K562 (cell line): Measurements from ENCODE around the gene AFAP1. TPM values are rescaled to one million over a fixed set of nuclear protein-coding genes. Genes with fewer than 3 reads are reported as not detected.

Experiments used
- ATAC-seq: fragments of 200-7000 bp; cut with Tn5 transposase; 3 replicates; pipeline ENCODE4 v1.9.1; 2020; ENCODE audit warnings: moderate library complexity
- BruUV-seq: library from RNA; stranded (reverse); fragments of 400-500 nt; replicated peaks from 2 replicates; lab custom pipeline; 2021; lab: Mats Ljungman, UMichigan
- CTCF ChIA-PET: fragments of 300-600 bp; formaldehyde crosslinking; extraction: SDS; loops from one replicate; lab custom pipeline; 2021; ENCODE audit warnings: low intra/inter-chr PET ratio; lab: Yijun Ruan, JAX
- POLR2A ChIA-PET: fragments of 300-600, 350-650 bp; sonication (Branson Sonifier 250); formaldehyde crosslinking; extraction: SDS; loops from one replicate; lab custom pipeline; 2021; ENCODE audit warnings: antibody characterized with exemption, inconsistent platforms; lab: Yijun Ruan, JAX
- DNase-seq, 4 experiments: peaks; one replicate each; pipeline versions ENCODE4 v3.0.0 to v3.0.0-alpha.2; 2011 to 2018; ENCODE audit warnings: low spot score in 3 of 4, mixed read lengths in 3 of 4; ENCODE audit errors: extremely low read depth in 1 of 4
- FAIRE-seq: peaks from 2 replicates; lab custom pipeline; 2011; peaks lifted over from hg19 to GRCh38; lab: Jason Lieb, UNC
- H2AFZ ChIP-seq: 2 replicates; pipeline ENCODE4 v1.6.0; 2011; ENCODE audit warnings: low read depth, low read length, control low read depth, inconsistent platforms
- H3K27ac ChIP-seq: fragments of 200-600 bp; 3 replicates; pipeline ENCODE4 v1.8.0; 2011; ENCODE audit warnings: low read depth, mild to moderate bottlenecking, control low read depth, inconsistent platforms, low read length, moderate library complexity, mixed read lengths; ENCODE audit errors: extremely low read depth
- H3K27me3 ChIP-seq, 2 experiments: fragments of 300-600 bp in 1 of 2; 2 replicates in 1 of 2; 3 replicates in 1 of 2; pipeline versions ENCODE4 v1.6.0 to v1.8.0; 2011; ENCODE audit warnings: inconsistent platforms in 2 of 2, low read length in 2 of 2, mild to moderate bottlenecking in 1 of 2, mixed read lengths in 1 of 2, moderate library complexity in 1 of 2; ENCODE audit not compliant: control insufficient read depth in 2 of 2, insufficient read depth in 2 of 2
- H3K36me3 ChIP-seq: fragments of 300-600 bp; 3 replicates; pipeline ENCODE4 v1.8.0; 2011; ENCODE audit warnings: mild to moderate bottlenecking, low read length, inconsistent platforms; ENCODE audit not compliant: control insufficient read depth, insufficient read depth
- H3K4me1 ChIP-seq, 2 experiments: fragments of 200-600 bp in 1 of 2; replicated peaks in 1 of 2; 2 replicates in 1 of 2; 3 replicates in 1 of 2; pipeline versions ENCODE4 v1.5.1 to v1.8.0; 2011; ENCODE audit warnings: inconsistent platforms in 2 of 2, low read length in 2 of 2, mild to moderate bottlenecking in 1 of 2, mixed read lengths in 1 of 2, moderate library complexity in 1 of 2; ENCODE audit not compliant: control insufficient read depth in 2 of 2, insufficient read depth in 2 of 2
- H3K4me2 ChIP-seq: 2 replicates; pipeline ENCODE4 v1.6.1; 2011; ENCODE audit warnings: low read length, control low read depth, inconsistent platforms, mixed read lengths; ENCODE audit not compliant: insufficient read depth
- H3K4me3 ChIP-seq: fragments of 200-600 bp; sonication (generic), shearing (Covaris generic); 2 replicates; pipeline ENCODE4 v1.5.1; 2016; ENCODE audit warnings: control low read depth, inconsistent platforms
- H3K79me2 ChIP-seq: fragments of 200-600 bp; 3 replicates; pipeline ENCODE4 v1.8.0; 2011; ENCODE audit warnings: low read length, inconsistent platforms; ENCODE audit not compliant: control insufficient read depth, insufficient read depth
- H3K9ac ChIP-seq, 2 experiments: 2 replicates each; pipeline versions ENCODE4 v1.6.0 to v1.6.1; 2011; ENCODE audit warnings: low read depth in 2 of 2, low read length in 2 of 2, control low read depth in 1 of 2, inconsistent platforms in 1 of 2, mild to moderate bottlenecking in 1 of 2, mixed read lengths in 1 of 2; ENCODE audit not compliant: insufficient read depth in 1 of 2
- H3K9me1 ChIP-seq: one replicate; pipeline ENCODE4 v1.6.0; 2011; ENCODE audit warnings: inconsistent platforms, mild to moderate bottlenecking, low read length, moderate library complexity; ENCODE audit not compliant: control insufficient read depth, insufficient read depth
- H3K9me3 ChIP-seq: replicated peaks from 2 replicates; pipeline ENCODE4 v1.5.1; 2011; ENCODE audit warnings: low read depth, low read length, inconsistent platforms; ENCODE audit not compliant: control insufficient read depth, insufficient read depth
- H4K20me1 ChIP-seq: replicated peaks from 2 replicates; pipeline ENCODE4 v1.6.1; 2011; ENCODE audit warnings: low read length, inconsistent platforms, mixed read lengths; ENCODE audit not compliant: control insufficient read depth, insufficient read depth
- BHLHE40 ChIP-seq: IDR thresholded peaks from 2 replicates; pipeline ENCODE4 v1.6.1; 2011; ENCODE audit warnings: low read length, improper control_type of control experiment
- JUND ChIP-seq, 2 experiments: IDR thresholded peaks; 2 replicates in 1 of 2; 3 replicates in 1 of 2; pipeline ENCODE4 v1.6.1; 2011; ENCODE audit warnings: borderline replicate concordance in 2 of 2, low read depth in 2 of 2, low read length in 2 of 2, improper control_type of control experiment in 1 of 2, missing biosample characterization in 1 of 2, missing genetic modification characterization in 1 of 2, missing genetic modification reagents in 1 of 2
- MAX ChIP-seq: sonication (generic); formaldehyde crosslinking; IDR thresholded peaks from 2 replicates; pipeline ENCODE4 v1.9.0; 2022; ENCODE audit warnings: mild to moderate bottlenecking, missing genetic modification reagents
- MNT ChIP-seq, 2 experiments: fragments of 450-650 bp; conservative IDR thresholded peaks; 2 replicates each; pipeline ENCODE4 v1.6.1; 2017; ENCODE audit warnings: mild to moderate bottlenecking in 2 of 2, moderate library complexity in 2 of 2
- MYBL2 ChIP-seq, 2 experiments: fragments of 450-650 bp in 1 of 2; sonication (generic) in 1 of 2; formaldehyde crosslinking in 1 of 2; IDR thresholded peaks; 2 replicates each; pipeline versions ENCODE4 v1.6.1 to v1.8.1; 2017 to 2022; ENCODE audit warnings: borderline replicate concordance in 1 of 2, inconsistent platforms in 1 of 2, low read depth in 1 of 2, mild to moderate bottlenecking in 1 of 2, missing genetic modification reagents in 1 of 2, moderate library complexity in 1 of 2
- NCOA6 ChIP-seq: fragments of 450-650 bp; IDR thresholded peaks from 2 replicates; pipeline ENCODE4 v1.6.1; 2017; ENCODE audit warnings: mild to moderate bottlenecking
- RAD51 ChIP-seq: fragments of 450-650 bp; IDR thresholded peaks from 2 replicates; pipeline ENCODE4 v1.7.1; 2016; ENCODE audit warnings: low read depth, mild to moderate bottlenecking, borderline replicate concordance
- SMAD4 ChIP-seq: fragments of 250-450 bp; sonication (Bioruptor Pico); conservative IDR thresholded peaks from 2 replicates; pipeline ENCODE4 v1.8.0; 2021; ENCODE audit warnings: inconsistent platforms, mild to moderate bottlenecking, moderate library complexity
- SMARCC2 ChIP-seq: fragments of 450-650 bp; IDR thresholded peaks from 2 replicates; pipeline ENCODE4 v1.6.1; 2017; ENCODE audit warnings: antibody characterized with exemption, moderate library complexity, mild to moderate bottlenecking, low read depth
- SMARCE1 ChIP-seq: fragments of 450-650 bp; IDR thresholded peaks from 2 replicates; pipeline ENCODE4 v1.7.1; 2016; ENCODE audit warnings: mild to moderate bottlenecking
- TAF9B ChIP-seq: fragments of 450-650 bp; IDR thresholded peaks from 2 replicates; pipeline ENCODE4 v1.6.1; 2018; ENCODE audit warnings: mild to moderate bottlenecking; ENCODE audit not compliant: partially characterized antibody
- THRA ChIP-seq: fragments of 450-650 bp; IDR thresholded peaks from 2 replicates; pipeline ENCODE4 v1.6.1; 2017; ENCODE audit warnings: mild to moderate bottlenecking, moderate library complexity
- ZBTB9 ChIP-seq: fragments of 450-650 bp; formaldehyde crosslinking; IDR thresholded peaks from 2 replicates; pipeline ENCODE4 v1.4.0; 2020; ENCODE audit warnings: mild to moderate bottlenecking, moderate library complexity
- ZFX ChIP-seq: sonication (generic); formaldehyde crosslinking; IDR thresholded peaks from 2 replicates; pipeline ENCODE4 v1.8.0; 2022; ENCODE audit warnings: mild to moderate bottlenecking, missing genetic modification reagents, moderate library complexity
- ZNF175 ChIP-seq: fragments of 200-800 bp; sonication (Bioruptor generic); IDR thresholded peaks from 2 replicates; pipeline ENCODE4 v1.6.1; 2016; ENCODE audit warnings: low read depth, mild to moderate bottlenecking, missing genetic modification characterization, missing compliant biosample characterization
- WGBS: fragments of 100-300 bp; shearing (Covaris generic); methylation state at CpG from one replicate; pipeline ENCODE4 v1.1.6; 2016; ENCODE audit warnings: low coverage, mixed read lengths; ENCODE audit not compliant: insufficient coverage; ENCODE audit errors: missing lambda C conversion rate; 5-methylcytosine and 5-hydroxymethylcytosine counted together
- in situ Hi-C: fragments of 300-500 bp; cut with MboI; formaldehyde crosslinking; loops from 4 replicates; pipeline ENCODE4 v1.15.0; 2018; ENCODE audit warnings: inconsistent platforms, mixed read lengths
- intact Hi-C: fragments of 100-400 bp; cut with micrococcal nuclease; formaldehyde crosslinking; loops from 2 replicates; pipeline ENCODE4 v1.14.2; 2022
- polyA plus RNA-seq, 8 experiments: library from polyadenylated mRNA; depleted of rRNA in 4 of 8; stranded (reverse) in 5 of 8; unstranded in 3 of 8; fragments of >200 nt; fragmentation: Nextera tagmentation in 2 of 8; fragmentation: Illumina TruSeq in 1 of 8; extraction: Ambion mirVana in 2 of 8; extraction: Trizol in 1 of 8; gene quantifications; 2 replicates each; pipeline versions ENCODE4 v1.2.1 to v1.2.3, GENCODE V29; 2011 to 2014; ENCODE audit warnings: inconsistent platforms in 1 of 8, missing spikeins in 1 of 8
- total RNA-seq, 7 experiments: library from RNA; depleted of rRNA in 6 of 7; stranded (reverse); fragments of >200 nt in 6 of 7; fragmentation: Illumina TruSeq in 2 of 7; extraction: Trizol in 2 of 7; gene quantifications; 2 replicates each; pipeline versions ENCODE4 v1.2.1 to v1.2.3, GENCODE V29; 2011 to 2021; ENCODE audit warnings: low replicate concordance in 1 of 7

AFAP1 gene
- total and polyA plus RNA-seq, 9 of the 15 experiments (the other 6 are each of a cell fraction or from before 2014, with no cell fraction given): 0.07 to 0.42 (median 0.12) TPM; not detected in 1

GRCh38 chr4:7753271-7753670 lies 186.4 kb downstream of the AFAP1 start (continued):
- TF ChIP-seq MYBL2 (IDR thresholded peaks at IDR 0.05; ENCODE audit: low read depth) (no peak), MYBL2 (CRISPR knock-in tag; IDR thresholded peaks at IDR 0.05; ENCODE audit: borderline replicate concordance) (no peak)

- intact Hi-C loops (no loop called here), in situ Hi-C loops (no loop called here)
- 0 out of 2 replicates have a peak overlapping the region, but pooled peaks have one; percentile 4 for H2AFZ ChIP-seq
- no peak overlapping the region for H3K4me3 ChIP-seq
- H3K79me2 ChIP-seq: peaks cover 37% of the 10 kb centered on the region
- no peak overlapping the region for H3K4me2 ChIP-seq
- no peak overlapping the region; the same call in 2 of the 3 replicates for H3K27ac ChIP-seq
- DNase-seq (peak; percentile 20 to 42 (median 34)), ATAC-seq (peak; percentile 63), FAIRE-seq (no peak)
- H3K9me3 ChIP-seq: no peaks in the 10 kb centered on the region
- H3K27me3 ChIP-seq: peaks cover 6 to 19% of the 10 kb centered on the region in 2 experiments; a peak in 4 of 5 replicates
- H3K9ac ChIP-seq: no peak overlapping the region
- peaks cover 5 to 31% of the 10 kb centered on the region in 2 experiments; a peak in 3 of 5 replicates for H3K4me1 ChIP-seq
- H3K36me3 ChIP-seq: no peaks in the 10 kb centered on the region
- WGBS: 28% methylated on average over 6 of the region's 6 CpGs
- ChIA-PET CTCF (no interaction called here), POLR2A (interaction anchor here (0.6 to 1.5 kb wide), 3 partner anchors 10 to 58 kb away, joined by 3 to 4 read pairs (median 3); no protein-coding TSS in a partner anchor)
- H3K9me1 ChIP-seq: no peaks in the 10 kb centered on the region
- no peaks in the 10 kb centered on the region; the same call in none of the 2 replicates for H4K20me1 ChIP-seq
- no TSS peak for BruUV-seq
- TF ChIP-seq JUND (IDR thresholded peaks at IDR 0.05; ENCODE audit: borderline replicate concordance, low read depth, low read length) (0 out of 2 replicates have a peak, but pooled peaks have one; percentile 19), JUND (tag; IDR thresholded peaks at IDR 0.05; ENCODE audit: borderline replicate concordance, low read depth, low read length) (no peak), MAX (CRISPR knock-in tag) (peak; percentile 65), MNT (conservative IDR thresholded peaks at IDR 0.05) (0 out of 4 replicates have a peak, but pooled peaks of 1 of the 2 experiments have one; percentile 25), ZBTB9 (CRISPR knock-in tag) (no peak), SMARCE1 (no peak), TAF9B (no peak), ZFX (CRISPR knock-in tag) (no peak), BHLHE40 (peak; percentile 56; the same call in 1 of the 2 replicates), RAD51 (peak; percentile 93), SMAD4 (CRISPR knock-in tag) (0 out of 2 replicates have a peak, but pooled peaks have one; percentile 19), THRA (no peak), SMARCC2 (no peak), NCOA6 (no peak), ZNF175 (0 out of 2 replicates have a peak, but pooled peaks have one; percentile 30)
Observed at GRCh38 chr4:7752649-7753048, 187.0 kb downstream of the AFAP1 start.
